Colonic mucosa (tissue), 4 donors: ENCODE data around the gene WDR74. TPM values are rescaled to one million over a fixed set of nuclear protein-coding genes. Genes with fewer than 3 reads are reported as not detected.
A peak's percentile ranks its signal among the peaks of the same experiment; 100 is the strongest.
"Not testable (repeated sequence)": the region's sequence is repeated elsewhere in the genome, so short reads cannot be mapped to it uniquely, and the experiment has no call there.

Experiments used
- DNase-seq: peaks from one replicate; pipeline ENCODE4 v3.0.0-alpha.2; 2020
- H3K27ac ChIP-seq: fragments of 200-600 bp; one replicate; pipeline ENCODE4 v1.8.0; 2021
- H3K27me3 ChIP-seq: fragments of 200-600 bp; one replicate; pipeline ENCODE4 v1.8.0; 2021
- H3K36me3 ChIP-seq: fragments of 200-600 bp; one replicate; pipeline ENCODE4 v1.8.0; 2021
- H3K4me1 ChIP-seq: fragments of 200-600 bp; one replicate; pipeline ENCODE4 v1.8.0; 2021; ENCODE audit warnings: mild to moderate bottlenecking
- H3K4me3 ChIP-seq: fragments of 200-600 bp; one replicate; pipeline ENCODE4 v1.8.0; 2021
- H3K9ac ChIP-seq, 2 donors: one replicate each; pipeline ENCODE4 v1.7.0; 2013; ENCODE audit warnings: control low read depth in 2 of 2, low read depth in 2 of 2, low read length in 2 of 2
- H3K9me3 ChIP-seq: fragments of 200-600 bp; one replicate; pipeline ENCODE4 v1.8.0; 2021
- intact Hi-C: fragments of 100-400 bp; cut with DNase I; formaldehyde crosslinking; loops from one replicate; pipeline ENCODE4 v1.14.1; 2022
- total RNA-seq, 2 donors: library from RNA; stranded (reverse); fragmentation: NEBNext Ultra II Directional in 1 of 2; extraction: Animal tissue kit (Norgen Biotek cat#: 25700) in 1 of 2; gene quantifications; one replicate each; pipeline ENCODE4 v1.2.1, GENCODE V29; 2021
- TF ChIP-seq, protein P1 (sequence below): fragments of 200-600 bp; IDR thresholded peaks from one replicate; pipeline ENCODE4 v1.8.0; 2022; ENCODE audit warnings: antibody characterized with exemption, mild to moderate bottlenecking
- donor health status: healthy.
- donor health status: DM: no; HTN: no; CAD: no.
- donor health status: DM: no; HTN: no; CAD: no.

The WDR74 gene
- total RNA-seq, 2 donors from 2014 or later, result 27.4 to 43.3 TPM

DNA sequence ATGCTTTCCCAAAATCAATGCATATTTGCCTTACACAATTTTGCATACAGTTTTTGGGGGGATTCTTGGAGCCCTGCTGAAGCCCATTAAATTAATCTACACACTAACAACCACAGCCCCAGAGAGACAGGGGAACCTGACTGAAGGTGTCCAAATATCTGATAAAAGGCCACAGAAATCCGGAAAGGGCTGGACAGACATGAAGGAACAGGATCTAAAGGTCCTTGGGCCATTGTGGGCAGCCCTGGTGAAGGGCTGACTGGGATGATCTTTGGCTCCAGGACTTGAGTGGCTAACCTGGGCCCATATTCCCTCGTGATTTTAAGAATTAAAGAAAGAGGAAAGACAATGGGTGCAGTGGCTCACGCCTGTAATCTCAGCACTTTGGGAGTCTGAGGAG, 6.8 kb upstream of the WDR74 start:
- no peaks in the 10 kb centered on the region for H3K36me3 ChIP-seq
- TF ChIP-seq, protein P1, sequence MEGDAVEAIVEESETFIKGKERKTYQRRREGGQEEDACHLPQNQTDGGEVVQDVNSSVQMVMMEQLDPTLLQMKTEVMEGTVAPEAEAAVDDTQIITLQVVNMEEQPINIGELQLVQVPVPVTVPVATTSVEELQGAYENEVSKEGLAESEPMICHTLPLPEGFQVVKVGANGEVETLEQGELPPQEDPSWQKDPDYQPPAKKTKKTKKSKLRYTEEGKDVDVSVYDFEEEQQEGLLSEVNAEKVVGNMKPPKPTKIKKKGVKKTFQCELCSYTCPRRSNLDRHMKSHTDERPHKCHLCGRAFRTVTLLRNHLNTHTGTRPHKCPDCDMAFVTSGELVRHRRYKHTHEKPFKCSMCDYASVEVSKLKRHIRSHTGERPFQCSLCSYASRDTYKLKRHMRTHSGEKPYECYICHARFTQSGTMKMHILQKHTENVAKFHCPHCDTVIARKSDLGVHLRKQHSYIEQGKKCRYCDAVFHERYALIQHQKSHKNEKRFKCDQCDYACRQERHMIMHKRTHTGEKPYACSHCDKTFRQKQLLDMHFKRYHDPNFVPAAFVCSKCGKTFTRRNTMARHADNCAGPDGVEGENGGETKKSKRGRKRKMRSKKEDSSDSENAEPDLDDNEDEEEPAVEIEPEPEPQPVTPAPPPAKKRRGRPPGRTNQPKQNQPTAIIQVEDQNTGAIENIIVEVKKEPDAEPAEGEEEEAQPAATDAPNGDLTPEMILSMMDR, result no peak
- H3K4me1 ChIP-seq, result no peaks in the 10 kb centered on the region
- H3K27ac ChIP-seq, result no peak overlapping the region
- H3K9me3 ChIP-seq, result no peaks in the 10 kb centered on the region
- H3K27me3 ChIP-seq, result no peaks in the 10 kb centered on the region
- intact Hi-C loops, result no loop called here
- H3K9ac ChIP-seq, result no peak overlapping the region
- DNase-seq, result no peak
- H3K4me3 ChIP-seq, result no peak overlapping the region

DNA sequence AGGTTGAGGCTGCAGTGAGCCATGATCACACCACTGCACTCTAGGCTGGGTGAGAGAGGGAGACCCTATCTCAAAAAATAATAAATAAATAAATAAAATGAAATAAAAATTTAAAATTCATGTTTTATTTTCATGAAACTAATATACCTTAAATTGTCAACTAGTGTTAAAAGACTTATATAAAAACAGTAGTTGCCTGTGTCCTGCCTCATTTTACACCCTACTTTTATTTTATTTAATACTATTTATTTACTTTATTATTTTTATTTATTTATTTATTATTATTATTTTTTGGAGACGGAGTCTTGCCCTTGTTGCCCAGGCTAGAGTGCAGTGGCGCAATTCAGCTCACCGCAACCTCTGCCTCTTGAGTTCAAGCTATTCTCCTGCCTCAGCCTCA, 4.8 kb upstream of the WDR74 start:
- H3K4me1 ChIP-seq, result no peaks in the 10 kb centered on the region
- TF ChIP-seq, protein P1, result no peak
- no peaks in the 10 kb centered on the region for H3K36me3 ChIP-seq
- no peaks in the 10 kb centered on the region for H3K9me3 ChIP-seq
- H3K4me3 ChIP-seq, result no peak overlapping the region
- intact Hi-C loops, result no loop called here
- no peaks in the 10 kb centered on the region for H3K27me3 ChIP-seq
- no peak overlapping the region for H3K27ac ChIP-seq
- DNase-seq, result no peak
- H3K9ac ChIP-seq, result no peak overlapping the region

DNA sequence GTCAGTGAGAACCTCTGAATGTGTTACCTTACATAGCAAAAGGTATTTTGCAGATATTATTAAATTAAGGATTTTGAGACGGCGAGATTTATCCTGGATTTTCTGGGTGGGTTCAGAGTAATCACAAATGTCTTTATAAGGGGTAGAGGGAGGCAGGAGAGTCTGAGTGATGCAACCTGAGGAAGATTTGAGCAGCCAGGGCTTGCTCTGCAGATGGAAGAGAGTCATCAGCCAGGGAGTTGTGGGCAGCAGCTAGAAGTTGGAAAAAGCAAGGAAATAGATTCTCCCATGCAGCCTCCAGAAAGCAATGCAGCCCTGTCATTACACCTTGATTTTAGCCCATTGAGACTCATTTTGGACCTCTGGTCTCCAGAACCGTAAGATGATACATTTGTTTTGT, 4.1 kb upstream of the WDR74 start:
- Histone ChIP-seq H3K27me3 (no peaks in the 10 kb centered on the region), H3K36me3 (no peaks in the 10 kb centered on the region), H3K4me1 (peaks cover 2% of the 10 kb centered on the region), H3K27ac (no peak overlapping the region), H3K9ac (no peak overlapping the region), H3K9me3 (no peaks in the 10 kb centered on the region), H3K4me3 (no peak overlapping the region)
- intact Hi-C loops, result no loop called here
- TF ChIP-seq, protein P1, result no peak
- no peak for DNase-seq

DNA sequence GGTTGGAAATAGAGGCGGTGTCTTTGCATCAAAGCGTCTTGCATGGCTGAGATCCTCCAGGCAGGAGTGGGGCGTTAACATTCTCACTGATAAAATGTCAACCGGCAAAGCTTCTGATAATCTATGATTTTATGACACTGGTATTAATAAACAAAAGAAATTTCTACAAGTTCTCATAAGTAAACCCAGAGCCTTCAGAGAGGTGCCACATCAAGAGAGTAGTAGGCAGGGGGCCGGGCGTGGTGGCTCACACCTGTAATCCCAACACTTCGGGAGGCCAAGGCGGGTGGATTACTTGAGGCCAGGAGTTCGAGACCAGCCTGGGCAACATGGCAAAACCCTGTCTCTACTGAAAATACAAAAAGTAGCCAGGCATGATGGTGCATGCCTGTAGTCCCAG, 3.5 kb upstream of the WDR74 start:
- H3K4me3 ChIP-seq, result not testable (repeated sequence)
- H3K9ac ChIP-seq, result peak overlapping the region in 1 of 2 donors; percentile 91

DNA sequence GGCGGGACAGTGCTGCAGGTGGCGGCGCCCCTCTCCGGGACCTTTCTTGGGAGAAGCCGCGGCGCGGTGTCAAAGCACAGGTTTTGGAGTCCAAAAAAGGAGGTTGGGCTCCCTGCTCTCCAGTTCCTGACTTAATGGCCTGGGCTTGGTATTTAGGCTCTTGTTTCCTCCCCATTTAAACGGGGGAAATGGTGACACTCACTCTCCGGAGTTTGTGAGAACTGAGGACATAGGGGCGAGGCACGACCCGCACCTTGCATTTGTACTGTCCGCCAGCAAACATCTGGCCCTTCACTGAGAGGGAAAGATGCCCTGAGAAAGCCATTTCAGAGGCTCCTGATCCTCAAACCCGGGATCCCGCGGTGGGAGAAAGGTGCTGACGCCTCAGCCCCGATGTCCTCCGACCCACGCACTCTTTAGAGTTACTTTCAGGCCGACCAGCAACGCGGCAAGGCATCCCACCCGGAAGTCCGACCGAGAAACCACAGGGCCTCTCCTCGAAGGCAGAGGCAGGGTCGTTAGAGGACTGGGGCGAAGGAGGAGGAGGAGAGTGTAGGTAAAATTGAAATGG, 2.9 kb upstream of the WDR74 start:
- H3K36me3 ChIP-seq, result no peaks in the 10 kb centered on the region
- DNase-seq, result peak; percentile 51
- TF ChIP-seq, protein P1, result no peak
- intact Hi-C loops, result no loop called here
- H3K9ac ChIP-seq, result peak overlapping the region; percentile 77 to 91
- no peaks in the 10 kb centered on the region for H3K9me3 ChIP-seq
- no peaks in the 10 kb centered on the region for H3K27me3 ChIP-seq
- H3K27ac ChIP-seq, result peak overlapping the region; percentile 97
- H3K4me3 ChIP-seq, result peak overlapping the region; percentile 21
- peaks cover 3% of the 10 kb centered on the region for H3K4me1 ChIP-seq

More for the DNA sequence above, 3.5 kb upstream of the WDR74 start:
- H3K4me1 ChIP-seq, H3K9me3 ChIP-seq, H3K27me3 ChIP-seq, H3K36me3 ChIP-seq, intact Hi-C loops: not testable (repeated sequence)
- H3K27ac ChIP-seq, result peak overlapping the region; percentile 97
- peak; percentile 32 for DNase-seq

DNA sequence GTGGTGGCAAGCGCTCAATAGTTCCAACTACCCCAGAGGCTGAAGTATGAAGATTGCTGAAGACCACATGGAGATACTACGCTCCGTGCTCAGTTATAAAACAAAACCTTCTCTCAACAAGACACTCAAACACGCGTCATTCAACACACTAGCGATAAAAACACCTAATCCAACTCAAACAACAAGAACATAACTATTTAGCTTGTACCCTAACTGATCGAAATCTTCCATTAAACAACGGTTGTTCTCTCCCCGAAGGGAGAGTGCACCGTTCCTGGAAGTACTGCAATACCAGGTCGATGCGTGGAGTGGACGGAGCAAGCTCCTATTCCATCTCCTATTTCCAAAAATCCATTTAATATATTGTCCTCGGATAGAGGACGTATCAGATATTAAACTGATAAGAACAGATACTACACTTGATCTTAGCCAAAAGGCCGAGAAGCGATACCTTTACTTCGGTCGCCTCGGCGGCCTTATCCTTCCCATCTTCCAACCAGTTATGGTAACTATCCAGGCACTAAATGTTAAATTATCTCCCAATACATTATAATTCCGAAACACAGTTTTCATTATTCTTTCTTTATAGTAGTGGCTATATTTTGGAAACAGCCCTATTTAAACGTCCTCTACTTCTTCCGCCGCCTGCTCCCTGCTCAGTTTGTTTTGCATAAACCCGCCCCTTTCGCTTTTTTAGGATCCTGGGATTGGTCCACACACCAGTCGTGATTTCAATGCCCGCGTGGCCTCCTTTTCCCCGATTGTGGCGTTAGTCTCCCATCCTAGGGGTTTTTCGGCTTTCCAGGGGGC, 2.2 kb upstream of the WDR74 start:
- DNase-seq, result peak; percentile 94
- TF ChIP-seq, protein P1, result no peak
- intact Hi-C loops, result no loop called here
- Histone ChIP-seq H3K9ac (peak overlapping the region; percentile 77 to 91), H3K9me3 (no peaks in the 10 kb centered on the region), H3K36me3 (no peaks in the 10 kb centered on the region), H3K27ac (peak overlapping the region; percentile 97), H3K4me1 (peaks cover 3% of the 10 kb centered on the region), H3K27me3 (no peaks in the 10 kb centered on the region), H3K4me3 (peak overlapping the region; percentile 89)

DNA sequence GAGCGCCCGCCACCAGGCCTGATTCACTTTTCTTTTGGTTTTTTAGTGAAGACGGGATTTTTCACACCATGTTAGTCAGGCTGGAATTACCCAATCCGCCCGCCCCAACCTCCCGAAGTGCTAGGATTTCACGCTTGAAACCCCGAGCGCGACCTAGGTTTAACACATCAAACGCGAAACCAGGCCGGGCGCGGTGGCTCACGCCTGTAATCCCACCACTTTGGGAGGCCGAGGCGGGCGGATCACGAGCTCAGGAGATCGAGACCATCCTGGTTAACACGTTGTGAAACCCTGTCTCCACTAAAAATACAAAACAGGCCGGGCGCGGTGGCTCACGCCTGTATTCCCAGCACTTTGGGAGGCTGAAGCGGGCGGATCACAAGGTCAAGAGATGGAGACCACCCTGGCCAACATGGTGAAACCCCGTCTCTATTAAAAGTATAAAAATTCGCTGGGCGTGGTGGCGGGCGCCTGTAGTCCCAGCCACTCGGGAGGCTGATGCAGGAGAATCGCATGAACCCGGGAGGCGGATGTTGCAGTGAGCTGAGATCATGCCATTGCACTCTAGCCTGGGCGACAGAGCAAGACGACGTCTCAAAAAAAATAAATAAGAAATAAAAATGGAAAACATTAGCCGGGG, 1.5 kb upstream of the WDR74 start:
- H3K4me1 ChIP-seq, H3K36me3 ChIP-seq, H3K27me3 ChIP-seq, intact Hi-C loops, H3K9me3 ChIP-seq: not testable (repeated sequence)
- DNase-seq, result peak; percentile 77
- Histone ChIP-seq H3K27ac (peak overlapping the region; percentile 97), H3K9ac (peak overlapping the region; percentile 60 to 95), H3K4me3 (peak overlapping the region; percentile 89)
